HepG2 (cell line): Measurements from ENCODE around the gene PRR4. TPM values are rescaled to one million over a fixed set of nuclear protein-coding genes. Genes with fewer than 3 reads are reported as not detected.

Experiments
- ATAC-seq: fragments of 200-7000 bp; cut with Tn5 transposase; 3 replicates; pipeline ENCODE4 v1.9.1; 2020; ENCODE audit warnings: mild to moderate bottlenecking, moderate library complexity
- BruUV-seq: library from RNA; stranded (reverse); fragments of 400-500 nt; replicated peaks from 2 replicates; lab custom pipeline; 2021; lab: Mats Ljungman, UMichigan
- CTCF ChIA-PET: fragments of 300-600 bp; formaldehyde crosslinking; extraction: SDS; loops from one replicate; lab custom pipeline; 2021; ENCODE audit warnings: low total read pairs, inconsistent platforms, low intra/inter-chr PET ratio; lab: Yijun Ruan, JAX
- POLR2A ChIA-PET: fragments of 350-600 bp; sonication (Branson Sonifier 250); formaldehyde crosslinking; loops from one replicate; lab custom pipeline; 2020; ENCODE audit warnings: antibody characterized with exemption, inconsistent platforms; lab: Yijun Ruan, JAX
- DNase-seq: peaks from one replicate; pipeline ENCODE4 v3.0.0-alpha.2; 2015; ENCODE audit warnings: low spot score
- FAIRE-seq: peaks from 3 replicates; lab custom pipeline; 2011; peaks lifted over from hg19 to GRCh38; lab: Jason Lieb, UNC
- H2AFZ ChIP-seq: one replicate; pipeline ENCODE4 v1.6.1; 2011; ENCODE audit warnings: low read length, inconsistent platforms
- H3K27ac ChIP-seq: fragments of 300-600 bp; 3 replicates; pipeline ENCODE4 v1.8.0; 2011; ENCODE audit warnings: mixed run types, mild to moderate bottlenecking, mixed read lengths, low read length, inconsistent platforms; ENCODE audit not compliant: insufficient read depth; ENCODE audit errors: extremely low read length
- H3K27me3 ChIP-seq, 2 experiments: fragments of 200-600 bp in 1 of 2; 2 replicates in 1 of 2; 3 replicates in 1 of 2; pipeline versions ENCODE4 v1.6.0 to v1.8.0; 2011; ENCODE audit warnings: low read length in 2 of 2, mild to moderate bottlenecking in 2 of 2, moderate library complexity in 2 of 2, inconsistent platforms in 1 of 2; ENCODE audit not compliant: insufficient read depth in 2 of 2, control insufficient read depth in 1 of 2
- H3K36me3 ChIP-seq, 2 experiments: fragments of 200-600 bp in 1 of 2; replicated peaks in 1 of 2; 2 replicates in 1 of 2; 3 replicates in 1 of 2; pipeline versions ENCODE4 v1.5.1 to v1.8.0; 2011; ENCODE audit warnings: low read length in 2 of 2, inconsistent platforms in 1 of 2; ENCODE audit not compliant: insufficient read depth in 2 of 2, control insufficient read depth in 1 of 2
- H3K4me1 ChIP-seq: 2 replicates; pipeline ENCODE4 v1.5.1; 2012; ENCODE audit warnings: low read length, inconsistent platforms; ENCODE audit not compliant: insufficient read depth
- H3K4me2 ChIP-seq: 2 replicates; pipeline ENCODE4 v1.6.0; 2011; ENCODE audit warnings: low read depth, low read length, inconsistent platforms
- H3K4me3 ChIP-seq, 3 experiments: fragments of 200-600 bp in 1 of 3; sonication (generic), shearing (Covaris generic) in 1 of 3; replicated peaks in 1 of 3; 2 replicates each; pipeline ENCODE4 v1.5.1; 2011 to 2016; ENCODE audit warnings: low read length in 3 of 3, inconsistent platforms in 2 of 3, low read depth in 2 of 3, mild to moderate bottlenecking in 2 of 3, control low read depth in 1 of 3, mixed read lengths in 1 of 3; ENCODE audit not compliant: insufficient read depth in 1 of 3
- H3K79me2 ChIP-seq: one replicate; pipeline ENCODE4 v1.6.1; 2011; ENCODE audit warnings: low read length, inconsistent platforms; ENCODE audit not compliant: insufficient read depth
- H3K9ac ChIP-seq: 2 replicates; pipeline ENCODE4 v1.6.0; 2011; ENCODE audit warnings: mild to moderate bottlenecking, low read depth, low read length, inconsistent platforms; ENCODE audit not compliant: insufficient read depth
- H3K9me3 ChIP-seq: 2 replicates; pipeline ENCODE4 v1.5.1; 2012; ENCODE audit warnings: mild to moderate bottlenecking, low read length
- H4K20me1 ChIP-seq: 2 replicates; pipeline ENCODE4 v1.6.0; 2011; ENCODE audit warnings: inconsistent platforms, mild to moderate bottlenecking, low read length, moderate library complexity; ENCODE audit not compliant: insufficient read depth
- HNRNPK ChIP-seq: fragments of 200-400 bp; formaldehyde crosslinking; IDR thresholded peaks from 2 replicates; pipeline ENCODE4 v1.6.1; 2018; ENCODE audit warnings: low read length, low read depth, moderate library complexity, mild to moderate bottlenecking; ENCODE audit not compliant: poor library complexity, severe bottlenecking
- MED8 ChIP-seq: sonication (generic); formaldehyde crosslinking; IDR thresholded peaks from 2 replicates; pipeline ENCODE4 v1.8.1; 2023; ENCODE audit warnings: mild to moderate bottlenecking, missing genetic modification reagents; ENCODE audit not compliant: insufficient replicate concordance
- NR1H2 ChIP-seq: sonication (generic); formaldehyde crosslinking; IDR thresholded peaks from 2 replicates; pipeline ENCODE4 v1.8.1; 2022; ENCODE audit warnings: low read depth, missing genetic modification reagents, borderline replicate concordance
- PHB2 ChIP-seq: fragments of 450-650 bp; IDR thresholded peaks from 2 replicates; pipeline ENCODE4 v1.6.1; 2018; ENCODE audit not compliant: partially characterized antibody
- PHF8 ChIP-seq: sonication (generic); formaldehyde crosslinking; IDR thresholded peaks from 2 replicates; pipeline ENCODE4 v1.5.0; 2020; ENCODE audit warnings: missing genetic modification reagents
- POLR2AphosphoS2 ChIP-seq: IDR thresholded peaks from 2 replicates; pipeline ENCODE4 v1.6.1; 2011; ENCODE audit warnings: low read depth, low read length, improper control_type of control experiment
- THYN1 ChIP-seq: sonication (generic); formaldehyde crosslinking; IDR thresholded peaks from 2 replicates; pipeline ENCODE4 v1.8.1; 2023; ENCODE audit warnings: low read depth, mild to moderate bottlenecking, moderate library complexity, missing genetic modification reagents, borderline replicate concordance
- TOE1 ChIP-seq: sonication (generic); formaldehyde crosslinking; IDR thresholded peaks from 2 replicates; pipeline ENCODE4 v1.4.0; 2020; ENCODE audit warnings: mild to moderate bottlenecking, missing genetic modification reagents
- ZKSCAN5 ChIP-seq: sonication (generic); formaldehyde crosslinking; IDR thresholded peaks from 2 replicates; pipeline ENCODE4 v1.5.1; 2020; ENCODE audit warnings: mild to moderate bottlenecking, missing genetic modification reagents
- ZNF251 ChIP-seq: sonication (generic); formaldehyde crosslinking; IDR thresholded peaks from 2 replicates; pipeline ENCODE4 v1.9.0; 2021; ENCODE audit warnings: mild to moderate bottlenecking, missing genetic modification reagents
- ZNF605 ChIP-seq: sonication (generic); formaldehyde crosslinking; IDR thresholded peaks from 2 replicates; pipeline ENCODE4 v1.8.0; 2022; ENCODE audit warnings: mild to moderate bottlenecking, missing genetic modification reagents
- ZNF879 ChIP-seq: sonication (generic); formaldehyde crosslinking; IDR thresholded peaks from 2 replicates; pipeline ENCODE4 v1.8.1; 2023; ENCODE audit warnings: missing genetic modification reagents
- WGBS: methylation state at CpG from one replicate; pipeline ENCODE4 v1.1.6; 2017; ENCODE audit warnings: low lambda C conversion rate; 5-methylcytosine and 5-hydroxymethylcytosine counted together
- in situ Hi-C: cut with HindIII; loops from 2 replicates; pipeline ENCODE4 v1.10.0; 2017; ENCODE audit warnings: low pct_unique_long_range_greater_than_20kb; ENCODE audit not compliant: extremely low pct_ligation_motif_present
- intact Hi-C: fragments of 100-400 bp; cut with micrococcal nuclease; formaldehyde crosslinking; loops from one replicate; pipeline ENCODE4 v1.10.0; 2022; ENCODE audit not compliant: unreplicated experiment
- polyA plus RNA-seq, 8 experiments: library from polyadenylated mRNA; depleted of rRNA in 3 of 8; stranded (reverse) in 7 of 8; unstranded in 1 of 8; fragments of >200 nt; fragmentation: Illumina TruSeq in 4 of 8; extraction: Trizol in 4 of 8; gene quantifications; 2 replicates each; pipeline versions ENCODE4 v1.2.1 to v1.2.3, GENCODE V29; 2011 to 2016; ENCODE audit warnings: low read depth in 4 of 8, missing spikeins in 1 of 8, mixed read lengths in 1 of 8; ENCODE audit not compliant: insufficient read depth in 1 of 8
- total RNA-seq, 5 experiments: library from RNA; depleted of rRNA; stranded (reverse); fragments of >200 nt; fragmentation: Illumina TruSeq; extraction: Trizol; gene quantifications; 2 replicates each; pipeline ENCODE4 v1.2.3, GENCODE V29; 2016; ENCODE audit warnings: low read depth in 1 of 5
- TF ChIP-seq, protein P1 (sequence below): IDR thresholded peaks from 2 replicates; pipeline ENCODE4 v1.6.1; 2012; ENCODE audit warnings: low read length, improper control_type of control experiment
- TF ChIP-seq, protein P2 (sequence below): fragments of 450-650 bp; IDR thresholded peaks from 2 replicates; pipeline ENCODE4 v1.6.1; 2017
- TF ChIP-seq, protein P3 (sequence below): sonication (generic); formaldehyde crosslinking; conservative IDR thresholded peaks from 2 replicates; pipeline ENCODE4 v1.8.0; 2022; ENCODE audit warnings: missing genetic modification reagents
- TF ChIP-seq, protein P4 (sequence below): sonication (generic); formaldehyde crosslinking; IDR thresholded peaks from 2 replicates; pipeline ENCODE4 v1.9.0; 2021; ENCODE audit warnings: missing genetic modification reagents, mild to moderate bottlenecking, borderline replicate concordance
- TF ChIP-seq, protein P5 (sequence below): sonication (generic); formaldehyde crosslinking; IDR thresholded peaks from 2 replicates; pipeline ENCODE4 v1.4.0; 2020; ENCODE audit warnings: missing genetic modification reagents

Gene PRR4
- total and polyA plus RNA-seq, 2 of the 13 experiments (the other 11 are each of a cell fraction or from before 2014, with no cell fraction given): 2.3 to 5.4 TPM

DNA sequence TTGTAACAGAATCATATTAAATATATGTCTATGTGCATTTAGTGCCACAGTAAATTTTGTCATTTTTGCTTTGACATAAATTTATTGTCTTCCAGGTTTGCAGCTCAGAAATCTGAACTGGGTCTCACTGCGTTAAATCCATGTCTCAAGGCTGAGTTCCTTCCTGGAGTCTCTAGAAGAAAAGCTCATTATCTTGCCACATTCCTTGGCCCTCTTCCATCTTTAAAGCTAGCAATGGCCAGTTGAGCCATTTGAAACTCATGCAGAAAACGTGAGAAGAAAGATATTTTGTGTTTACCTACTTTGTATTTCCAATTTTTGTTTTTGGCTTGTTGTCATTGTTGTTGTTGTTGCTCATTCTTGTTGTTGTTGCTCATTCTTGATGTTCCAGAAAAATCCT lies 24.1 kb upstream of the PRR4 start:
- Histone ChIP-seq H3K4me3 (no peak overlapping the region), H2AFZ (no peak overlapping the region), H3K4me2 (no peak overlapping the region), H3K79me2 (no peaks in the 10 kb centered on the region), H3K4me1 (peaks cover 5% of the 10 kb centered on the region; the same call in 1 of the 2 replicates), H3K9me3 (no peaks in the 10 kb centered on the region), H3K9ac (no peak overlapping the region), H3K36me3 (peaks cover 1 to 3% of the 10 kb centered on the region in 2 experiments; a peak in 1 of 5 replicates), H3K27me3 (no peaks in the 10 kb centered on the region; a peak in 1 of 5 replicates), H4K20me1 (no peaks in the 10 kb centered on the region), H3K27ac (no peak overlapping the region)
- ChIA-PET POLR2A (no interaction called here), CTCF (no interaction called here)
- WGBS: 95% methylated on average over 2 of the region's 2 CpGs
- no peak for FAIRE-seq
- in situ Hi-C loops (no loop called here), intact Hi-C loops (no loop called here)
- BruUV-seq: no TSS peak
- ATAC-seq: no peak
- DNase-seq: no peak
- TF ChIP-seq NR1H2 (CRISPR knock-in tag) (no peak), THYN1 (CRISPR knock-in tag) (no peak), ZNF251 (no peak), ZKSCAN5 (no peak), ZNF605 (CRISPR knock-in tag) (no peak), TOE1 (CRISPR knock-in tag) (no peak), MED8 (CRISPR knock-in tag) (no peak), HNRNPK (no peak), ZNF879 (CRISPR knock-in tag) (no peak), POLR2AphosphoS2 (no peak), PHB2 (no peak), PHF8 (no peak)
- TF ChIP-seq, protein P1, sequence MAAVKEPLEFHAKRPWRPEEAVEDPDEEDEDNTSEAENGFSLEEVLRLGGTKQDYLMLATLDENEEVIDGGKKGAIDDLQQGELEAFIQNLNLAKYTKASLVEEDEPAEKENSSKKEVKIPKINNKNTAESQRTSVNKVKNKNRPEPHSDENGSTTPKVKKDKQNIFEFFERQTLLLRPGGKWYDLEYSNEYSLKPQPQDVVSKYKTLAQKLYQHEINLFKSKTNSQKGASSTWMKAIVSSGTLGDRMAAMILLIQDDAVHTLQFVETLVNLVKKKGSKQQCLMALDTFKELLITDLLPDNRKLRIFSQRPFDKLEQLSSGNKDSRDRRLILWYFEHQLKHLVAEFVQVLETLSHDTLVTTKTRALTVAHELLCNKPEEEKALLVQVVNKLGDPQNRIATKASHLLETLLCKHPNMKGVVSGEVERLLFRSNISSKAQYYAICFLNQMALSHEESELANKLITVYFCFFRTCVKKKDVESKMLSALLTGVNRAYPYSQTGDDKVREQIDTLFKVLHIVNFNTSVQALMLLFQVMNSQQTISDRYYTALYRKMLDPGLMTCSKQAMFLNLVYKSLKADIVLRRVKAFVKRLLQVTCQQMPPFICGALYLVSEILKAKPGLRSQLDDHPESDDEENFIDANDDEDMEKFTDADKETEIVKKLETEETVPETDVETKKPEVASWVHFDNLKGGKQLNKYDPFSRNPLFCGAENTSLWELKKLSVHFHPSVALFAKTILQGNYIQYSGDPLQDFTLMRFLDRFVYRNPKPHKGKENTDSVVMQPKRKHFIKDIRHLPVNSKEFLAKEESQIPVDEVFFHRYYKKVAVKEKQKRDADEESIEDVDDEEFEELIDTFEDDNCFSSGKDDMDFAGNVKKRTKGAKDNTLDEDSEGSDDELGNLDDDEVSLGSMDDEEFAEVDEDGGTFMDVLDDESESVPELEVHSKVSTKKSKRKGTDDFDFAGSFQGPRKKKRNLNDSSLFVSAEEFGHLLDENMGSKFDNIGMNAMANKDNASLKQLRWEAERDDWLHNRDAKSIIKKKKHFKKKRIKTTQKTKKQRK: no peak
- TF ChIP-seq, protein P2, sequence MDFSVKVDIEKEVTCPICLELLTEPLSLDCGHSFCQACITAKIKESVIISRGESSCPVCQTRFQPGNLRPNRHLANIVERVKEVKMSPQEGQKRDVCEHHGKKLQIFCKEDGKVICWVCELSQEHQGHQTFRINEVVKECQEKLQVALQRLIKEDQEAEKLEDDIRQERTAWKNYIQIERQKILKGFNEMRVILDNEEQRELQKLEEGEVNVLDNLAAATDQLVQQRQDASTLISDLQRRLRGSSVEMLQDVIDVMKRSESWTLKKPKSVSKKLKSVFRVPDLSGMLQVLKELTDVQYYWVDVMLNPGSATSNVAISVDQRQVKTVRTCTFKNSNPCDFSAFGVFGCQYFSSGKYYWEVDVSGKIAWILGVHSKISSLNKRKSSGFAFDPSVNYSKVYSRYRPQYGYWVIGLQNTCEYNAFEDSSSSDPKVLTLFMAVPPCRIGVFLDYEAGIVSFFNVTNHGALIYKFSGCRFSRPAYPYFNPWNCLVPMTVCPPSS: no peak
- TF ChIP-seq, protein P3, sequence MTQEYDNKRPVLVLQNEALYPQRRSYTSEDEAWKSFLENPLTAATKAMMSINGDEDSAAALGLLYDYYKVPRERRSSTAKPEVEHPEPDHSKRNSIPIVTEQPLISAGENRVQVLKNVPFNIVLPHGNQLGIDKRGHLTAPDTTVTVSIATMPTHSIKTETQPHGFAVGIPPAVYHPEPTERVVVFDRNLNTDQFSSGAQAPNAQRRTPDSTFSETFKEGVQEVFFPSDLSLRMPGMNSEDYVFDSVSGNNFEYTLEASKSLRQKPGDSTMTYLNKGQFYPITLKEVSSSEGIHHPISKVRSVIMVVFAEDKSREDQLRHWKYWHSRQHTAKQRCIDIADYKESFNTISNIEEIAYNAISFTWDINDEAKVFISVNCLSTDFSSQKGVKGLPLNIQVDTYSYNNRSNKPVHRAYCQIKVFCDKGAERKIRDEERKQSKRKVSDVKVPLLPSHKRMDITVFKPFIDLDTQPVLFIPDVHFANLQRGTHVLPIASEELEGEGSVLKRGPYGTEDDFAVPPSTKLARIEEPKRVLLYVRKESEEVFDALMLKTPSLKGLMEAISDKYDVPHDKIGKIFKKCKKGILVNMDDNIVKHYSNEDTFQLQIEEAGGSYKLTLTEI: no peak
- TF ChIP-seq, protein P4, sequence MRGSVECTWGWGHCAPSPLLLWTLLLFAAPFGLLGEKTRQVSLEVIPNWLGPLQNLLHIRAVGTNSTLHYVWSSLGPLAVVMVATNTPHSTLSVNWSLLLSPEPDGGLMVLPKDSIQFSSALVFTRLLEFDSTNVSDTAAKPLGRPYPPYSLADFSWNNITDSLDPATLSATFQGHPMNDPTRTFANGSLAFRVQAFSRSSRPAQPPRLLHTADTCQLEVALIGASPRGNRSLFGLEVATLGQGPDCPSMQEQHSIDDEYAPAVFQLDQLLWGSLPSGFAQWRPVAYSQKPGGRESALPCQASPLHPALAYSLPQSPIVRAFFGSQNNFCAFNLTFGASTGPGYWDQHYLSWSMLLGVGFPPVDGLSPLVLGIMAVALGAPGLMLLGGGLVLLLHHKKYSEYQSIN (CRISPR knock-in tag): no peak
- TF ChIP-seq, protein P5, sequence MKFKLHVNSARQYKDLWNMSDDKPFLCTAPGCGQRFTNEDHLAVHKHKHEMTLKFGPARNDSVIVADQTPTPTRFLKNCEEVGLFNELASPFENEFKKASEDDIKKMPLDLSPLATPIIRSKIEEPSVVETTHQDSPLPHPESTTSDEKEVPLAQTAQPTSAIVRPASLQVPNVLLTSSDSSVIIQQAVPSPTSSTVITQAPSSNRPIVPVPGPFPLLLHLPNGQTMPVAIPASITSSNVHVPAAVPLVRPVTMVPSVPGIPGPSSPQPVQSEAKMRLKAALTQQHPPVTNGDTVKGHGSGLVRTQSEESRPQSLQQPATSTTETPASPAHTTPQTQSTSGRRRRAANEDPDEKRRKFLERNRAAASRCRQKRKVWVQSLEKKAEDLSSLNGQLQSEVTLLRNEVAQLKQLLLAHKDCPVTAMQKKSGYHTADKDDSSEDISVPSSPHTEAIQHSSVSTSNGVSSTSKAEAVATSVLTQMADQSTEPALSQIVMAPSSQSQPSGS (CRISPR knock-in tag): no peak
